ENCODE data around the gene ZBTB20. TPM values are rescaled to one million over a fixed set of nuclear protein-coding genes. Genes with fewer than 3 reads are reported as not detected.
A peak's percentile ranks its signal among the peaks of the same experiment; 100 is the strongest.

ZBTB20 gene
- total and polyA plus RNA-seq, 12 donors: 0.57 to 105 (median 86.8) TPM

- intact Hi-C loops (cut with DNase I): no loop called here
- Histone ChIP-seq H3K36me3 (peaks cover 0 to 22% (median 0%) of the 10 kb centered on the region in 9 donors), H3K27me3 (no peaks in the 10 kb centered on the region), H3K4me3 (no peak overlapping the region), H3K27ac (peak overlapping the region in 3 of 10 donors; percentile 4 to 27 (median 16)), H3K9me3 (no peaks in the 10 kb centered on the region), H3K4me1 (peaks cover 3 to 60% (median 36%) of the 10 kb centered on the region in 9 donors)
- TF ChIP-seq CTCF (IDR thresholded peaks at IDR 0.05): no peak
- no peak for ATAC-seq
- no peak for DNase-seq
These were observed 549.2 kb downstream of the ZBTB20 start for GRCh38 chr3:114597871-114598270.

GRCh38 chr3:114597012-114597411, 550.1 kb downstream of the ZBTB20 start:
- no peaks in the 10 kb centered on the region for H3K9me3 ChIP-seq
- no peaks in the 10 kb centered on the region for H3K27me3 ChIP-seq
- ATAC-seq: peak in 3 of 8 donors; percentile 29 to 54 (median 30)
- peak in 5 of 9 donors; percentile 8 to 48 (median 24) for TF ChIP-seq CTCF (IDR thresholded peaks at IDR 0.05)
- H3K4me1 ChIP-seq: peaks cover 3 to 60% (median 36%) of the 10 kb centered on the region in 9 donors
- H3K27ac ChIP-seq: peak overlapping the region in 6 of 10 donors; percentile 3 to 32 (median 21)
- H3K36me3 ChIP-seq: peaks cover 0 to 22% (median 0%) of the 10 kb centered on the region in 9 donors
- intact Hi-C loops (cut with DNase I): no loop called here
- WGBS, 2 donors: 34 to 48% methylated on average over 4 of the region's 4 CpGs
- no peak overlapping the region for H3K4me3 ChIP-seq
- no peak for DNase-seq

- intact Hi-C loops (cut with DNase I): no loop called here
- ATAC-seq (no peak), DNase-seq (no peak)
- TF ChIP-seq CTCF (IDR thresholded peaks at IDR 0.05): no peak
- H3K36me3 ChIP-seq: peaks cover 0 to 22% (median 0%) of the 10 kb centered on the region in 9 donors
- peak overlapping the region in 1 of 10 donors; percentile 8 for H3K27ac ChIP-seq
- H3K4me3 ChIP-seq: no peak overlapping the region
- peaks cover 2 to 60% (median 35%) of the 10 kb centered on the region in 9 donors for H3K4me1 ChIP-seq
- WGBS, 2 donors: 88 to 95% methylated on average over 2 of the region's 2 CpGs
- no peaks in the 10 kb centered on the region for H3K9me3 ChIP-seq
- H3K27me3 ChIP-seq: no peaks in the 10 kb centered on the region
These were observed 550.9 kb downstream of the ZBTB20 start for GRCh38 chr3:114596147-114596546.

GRCh38 chr3:114595522-114596028, 551.5 kb downstream of the ZBTB20 start:
- no peak overlapping the region for H3K4me3 ChIP-seq
- peaks cover 0 to 60% (median 33%) of the 10 kb centered on the region in 9 donors for H3K4me1 ChIP-seq
- H3K36me3 ChIP-seq: peaks cover 0 to 22% (median 0%) of the 10 kb centered on the region in 9 donors
- TF ChIP-seq CTCF (IDR thresholded peaks at IDR 0.05): no peak
- WGBS, 2 donors: 53 to 60% methylated on average over 2 of the region's 2 CpGs
- H3K27ac ChIP-seq: peak overlapping the region in 3 of 10 donors; percentile 8 to 35 (median 21)
- ATAC-seq (peak in 2 of 8 donors; percentile 25 to 30), DNase-seq (no peak)
- no peaks in the 10 kb centered on the region for H3K27me3 ChIP-seq
- H3K9me3 ChIP-seq: no peaks in the 10 kb centered on the region
- intact Hi-C loops (cut with DNase I): no loop called here

Measured in heart right ventricle (tissue), 16 donors.